IPS DF 4.7 (cell line): ENCODE measurements around the gene ZNF492.
"Not testable (repeated sequence)": the region's sequence is repeated elsewhere in the genome, so short reads cannot be mapped to it uniquely, and the experiment has no call there.

Experiments used
- DNase-seq: peaks from one replicate; pipeline ENCODE4 v3.0.0-alpha.2; 2013; ENCODE audit warnings: low spot score; ENCODE audit errors: extremely low read depth

ZNF492 gene

DNA sequence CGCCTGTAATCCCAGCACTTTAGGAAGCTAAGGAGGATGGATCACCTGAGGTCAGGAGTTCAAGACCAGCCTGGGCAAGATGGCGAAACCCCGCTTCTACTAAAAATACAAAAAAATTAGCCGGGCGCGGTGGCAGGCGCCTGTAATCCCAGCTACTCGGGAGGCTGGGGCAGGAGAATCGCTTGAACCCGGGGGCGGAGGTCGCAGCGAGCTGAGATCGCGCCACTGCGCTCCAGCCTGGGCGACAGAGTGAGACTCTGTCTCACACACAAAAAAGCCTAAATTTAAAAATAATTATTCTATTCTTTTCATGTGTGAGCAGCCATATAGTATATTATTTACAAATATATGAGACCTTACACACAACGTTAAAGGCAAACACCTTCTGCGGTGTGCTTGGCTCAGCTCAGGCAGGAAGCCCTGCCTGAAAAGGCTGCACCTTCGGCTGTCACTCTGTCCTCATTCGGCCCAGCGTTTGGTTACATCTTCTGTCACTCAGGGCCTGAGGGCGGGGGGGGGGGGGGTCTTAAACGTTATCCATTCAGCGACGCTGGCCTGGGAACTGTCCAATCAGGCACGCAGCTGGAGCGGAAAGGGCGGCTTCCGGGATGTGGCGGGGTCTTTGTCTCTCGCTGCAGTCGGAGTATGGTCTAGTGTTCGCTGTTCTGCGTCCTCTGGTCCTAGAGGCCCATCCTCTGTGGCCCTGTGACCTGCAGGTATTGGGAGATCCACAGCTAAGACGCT is at the start of gene ZNF492:
Gene ZNF492 (plus strand): TSS at position 619 of the 744 bp plus-strand sequence. CDS start 19,076 bp downstream, outside the sequence.
- DNase-seq: not testable (repeated sequence)

- DNase-seq: no peak
Observed at GRCh38 chr19:22595422-22595821, 38.7 kb upstream of the ZNF492 start.

- no peak for DNase-seq
Observed at GRCh38 chr19:22595918-22596341, 38.2 kb upstream of the ZNF492 start.

- no peak for DNase-seq
Observed at GRCh38 chr19:22600690-22601648, 33.2 kb upstream of the ZNF492 start.

- no peak for DNase-seq
Observed at GRCh38 chr19:22601906-22602630, 32.1 kb upstream of the ZNF492 start.

DNA sequence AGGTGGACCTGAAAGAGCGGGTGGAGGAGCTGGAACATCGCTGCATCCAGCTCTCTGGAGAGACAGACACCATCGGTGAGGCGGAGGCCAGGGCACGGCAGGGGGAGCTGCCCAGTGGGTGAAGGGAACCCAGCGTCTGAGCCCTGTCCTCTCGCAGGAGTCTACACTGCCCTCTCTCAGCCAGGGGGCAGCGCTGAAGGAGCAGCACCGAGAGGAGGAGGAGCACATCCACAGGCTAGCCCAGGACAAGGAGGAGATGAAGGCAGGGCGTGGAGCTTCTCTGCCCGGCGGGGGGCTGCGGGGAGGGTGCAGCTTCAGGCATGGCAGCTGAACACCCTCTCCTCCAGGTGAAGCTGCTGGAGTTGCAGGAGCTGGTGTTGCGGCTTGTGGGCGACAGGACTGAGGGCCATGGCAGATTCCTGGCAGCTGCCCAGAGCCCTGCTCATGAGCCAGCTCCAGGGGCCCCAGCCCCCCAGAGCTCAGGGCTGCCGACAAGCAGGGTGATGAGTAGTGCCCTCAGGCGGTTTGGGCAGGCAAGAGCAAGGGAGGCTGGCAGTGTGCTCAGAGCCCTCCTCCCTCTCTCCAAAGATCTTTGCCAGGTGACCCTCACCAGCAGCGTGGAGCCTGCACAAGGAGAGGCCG is 31.4 kb upstream of the ZNF492 start:
- DNase-seq: no peak

DNA sequence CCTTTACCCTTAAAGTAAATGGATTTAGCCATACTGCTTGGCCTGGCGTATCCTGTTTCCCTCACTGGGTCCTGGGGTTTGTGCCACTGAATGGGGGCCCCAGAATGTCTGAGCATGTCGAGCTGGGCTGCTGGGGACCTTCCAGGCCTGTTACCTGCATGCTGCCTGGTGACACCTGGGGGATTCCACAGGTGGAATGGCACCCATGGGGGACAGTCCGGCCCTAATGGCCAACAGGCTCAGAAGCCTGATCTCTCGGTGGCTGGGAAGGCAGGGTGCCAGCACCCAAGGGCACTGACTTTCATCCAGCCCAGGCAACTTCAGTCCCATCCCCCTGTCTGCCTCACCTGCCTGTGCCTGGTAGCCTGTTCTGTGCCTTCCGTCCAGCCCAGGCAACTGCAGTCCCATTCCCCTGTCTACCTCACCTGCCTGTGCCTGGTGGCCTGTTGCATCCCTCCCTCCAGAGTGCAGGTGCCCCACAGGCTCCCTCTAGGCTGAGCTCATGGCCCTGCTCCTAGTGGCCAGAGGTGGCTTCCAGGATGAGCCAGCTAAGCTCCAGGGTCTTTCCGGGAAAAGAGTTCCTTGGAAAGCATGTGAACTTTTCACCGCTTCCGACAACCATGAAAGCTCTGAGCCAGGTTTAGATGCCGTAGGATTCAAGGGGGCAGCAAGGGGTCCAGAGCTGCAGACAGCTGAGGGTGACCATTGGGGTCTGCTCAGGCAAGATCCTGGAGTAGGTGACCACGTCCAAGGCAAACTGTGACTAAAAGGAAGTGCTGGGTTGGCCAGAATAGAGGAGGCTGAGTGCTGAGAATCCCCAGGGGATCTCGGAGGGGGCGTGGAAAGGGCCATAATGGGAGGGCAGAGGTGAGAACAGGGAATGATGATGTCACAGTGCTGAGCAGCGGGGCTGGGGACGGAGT is 30.3 kb upstream of the ZNF492 start:
- DNase-seq: no peak

DNA sequence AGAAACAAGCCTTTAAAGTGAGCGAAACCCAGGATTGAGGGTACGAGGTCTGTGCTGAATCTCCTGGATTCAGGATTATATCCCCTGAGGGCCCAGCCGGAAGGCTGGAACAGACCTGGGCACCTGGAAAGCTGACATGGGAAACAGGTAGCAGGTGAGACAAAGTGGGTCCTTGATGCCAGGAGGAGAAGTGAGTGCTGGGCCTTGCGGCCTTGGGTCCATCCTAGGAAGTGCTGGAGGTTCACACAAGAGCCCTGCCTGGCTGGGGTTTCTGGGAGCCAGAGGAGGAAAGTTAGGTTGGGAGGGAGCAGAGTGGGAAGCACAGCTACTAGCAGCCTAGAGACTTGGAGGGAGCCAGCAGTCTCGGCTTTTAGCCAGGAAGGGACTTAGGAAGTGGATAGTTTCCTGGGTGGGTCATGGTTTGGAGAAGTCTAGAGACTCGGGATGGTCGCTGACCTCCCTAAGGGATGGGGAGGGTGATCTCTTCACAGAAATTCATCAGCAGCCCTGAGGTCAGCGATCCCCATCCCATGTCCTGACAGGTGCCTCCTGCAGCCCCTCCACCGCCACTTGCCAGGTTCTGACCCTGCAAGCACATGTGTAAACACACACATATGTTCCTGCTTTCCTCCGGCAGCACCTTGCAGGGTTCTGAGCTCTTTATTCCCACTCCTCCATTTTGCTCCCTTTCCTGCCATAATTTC is 29.4 kb upstream of the ZNF492 start:
- DNase-seq: no peak

GRCh38 chr19:22605275-22606211 is 28.6 kb upstream of the ZNF492 start:
- no peak for DNase-seq

GRCh38 chr19:22606212-22606553 is 27.9 kb upstream of the ZNF492 start:
- no peak for DNase-seq

DNA sequence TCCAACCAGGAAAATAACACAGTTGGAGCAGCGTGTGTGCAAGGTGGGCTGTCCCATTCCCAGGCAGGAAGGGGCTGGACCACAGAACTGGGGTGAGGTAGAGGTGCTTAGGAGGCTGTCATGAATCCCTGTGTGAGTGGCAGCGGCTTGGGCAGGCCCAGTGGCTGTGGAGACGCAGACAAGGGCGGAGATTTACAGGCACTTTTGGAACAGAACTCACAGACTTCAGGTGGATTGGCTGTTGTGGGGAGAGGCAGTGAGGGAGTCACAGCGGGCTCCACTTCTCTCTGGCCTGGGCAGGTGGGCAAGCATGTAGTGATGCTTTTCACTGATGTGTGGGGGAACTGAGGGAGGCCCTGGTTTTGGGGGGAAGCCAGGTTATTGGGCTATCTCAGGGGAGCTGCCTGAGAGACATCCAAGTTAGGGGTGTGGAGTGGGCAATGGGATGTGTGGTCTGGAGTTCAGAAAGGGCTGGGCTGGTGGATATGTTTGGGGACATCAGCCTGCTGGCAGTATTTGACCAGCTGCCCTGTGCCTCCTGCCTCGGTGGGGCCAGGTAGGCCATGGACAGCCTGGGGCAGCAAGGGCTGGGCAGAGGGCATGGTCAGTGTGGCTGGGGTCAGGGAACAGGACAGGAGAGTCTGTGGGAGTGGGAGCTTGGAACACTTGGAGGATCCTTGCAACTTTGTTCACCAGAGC is 27.0 kb upstream of the ZNF492 start:
- DNase-seq: no peak

DNA sequence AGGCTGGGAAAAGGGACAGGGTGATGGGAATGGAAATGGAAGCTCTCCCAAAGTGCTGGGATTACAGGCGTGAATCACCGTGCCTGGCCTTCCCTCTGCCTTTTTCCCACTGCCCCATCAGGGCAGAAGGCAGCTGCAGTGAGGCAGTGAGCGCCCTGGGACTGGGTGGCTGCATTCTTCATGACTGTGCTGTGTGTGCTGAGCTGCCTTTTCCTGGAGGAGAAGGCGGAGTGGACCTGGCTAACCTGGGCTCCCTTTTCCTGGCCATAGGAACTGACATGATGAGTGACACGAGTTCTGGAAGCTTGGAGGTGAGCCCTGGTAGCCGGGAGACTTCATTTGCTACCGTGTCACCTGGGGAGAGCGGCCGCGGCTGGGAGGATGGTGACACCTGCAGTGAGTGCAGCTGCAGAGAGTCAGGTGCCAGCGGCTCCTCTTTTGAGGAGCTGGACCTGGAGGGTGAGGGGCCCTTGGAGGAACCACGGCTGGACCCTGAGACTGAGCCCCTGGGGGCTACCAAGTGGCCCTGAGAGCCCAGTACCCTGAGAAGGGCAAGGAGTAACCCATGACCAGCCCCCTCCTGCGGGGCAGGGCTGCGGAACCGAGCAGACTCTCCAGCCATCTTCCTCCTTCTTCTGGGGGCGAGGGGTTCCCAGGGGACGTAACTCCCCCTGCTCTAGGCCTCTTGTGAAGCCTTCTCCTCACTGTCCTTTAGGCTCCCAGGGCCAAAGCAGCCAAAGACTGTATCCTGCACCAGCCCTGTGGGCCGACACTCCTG is 26.3 kb upstream of the ZNF492 start:
- no peak for DNase-seq

DNA sequence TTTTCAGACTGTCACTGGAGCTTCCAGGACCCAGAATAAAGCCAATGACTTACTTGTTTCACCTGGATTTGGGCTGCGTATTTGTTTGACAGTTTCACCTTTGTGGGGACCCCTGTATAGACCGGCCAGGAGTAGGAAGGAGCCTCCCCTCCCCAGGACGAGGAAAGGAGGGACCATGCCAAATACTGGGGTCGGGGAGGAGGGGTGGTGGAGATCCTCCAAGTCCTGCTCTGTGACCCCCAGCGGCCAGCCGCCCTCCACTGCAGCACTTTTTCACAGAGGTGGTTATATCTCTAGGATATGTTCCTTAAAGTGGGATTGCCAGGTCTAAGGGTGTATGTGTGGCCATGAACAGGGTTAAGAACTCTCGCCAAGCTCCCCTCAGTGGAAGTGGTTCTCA is 25.7 kb upstream of the ZNF492 start:
- DNase-seq: no peak

DNA sequence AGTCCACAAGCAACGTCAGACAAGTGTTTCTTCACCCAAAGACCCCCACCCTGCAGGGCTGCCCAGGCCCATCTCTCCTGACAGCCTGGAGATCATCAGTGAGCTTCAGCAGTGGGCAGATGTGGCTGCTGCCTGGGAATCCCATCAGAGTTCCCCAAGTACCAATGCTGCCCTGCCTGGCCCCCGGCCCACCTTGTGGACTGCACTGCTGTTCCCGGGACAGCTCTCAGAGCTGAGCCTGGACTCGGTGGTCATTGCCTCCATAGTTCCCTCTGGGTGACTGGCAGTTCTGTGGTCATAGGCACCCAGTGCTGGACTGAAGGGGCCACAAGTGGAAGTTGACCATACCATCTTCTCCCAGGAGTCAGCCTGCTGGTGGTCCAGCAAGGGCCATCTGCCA is 24.5 kb upstream of the ZNF492 start:
- no peak for DNase-seq

- DNase-seq: no peak
Observed at GRCh38 chr19:22610121-22610520, 24.0 kb upstream of the ZNF492 start.

- DNase-seq: no peak
Observed at GRCh38 chr19:22612316-22612715, 21.8 kb upstream of the ZNF492 start.

DNA sequence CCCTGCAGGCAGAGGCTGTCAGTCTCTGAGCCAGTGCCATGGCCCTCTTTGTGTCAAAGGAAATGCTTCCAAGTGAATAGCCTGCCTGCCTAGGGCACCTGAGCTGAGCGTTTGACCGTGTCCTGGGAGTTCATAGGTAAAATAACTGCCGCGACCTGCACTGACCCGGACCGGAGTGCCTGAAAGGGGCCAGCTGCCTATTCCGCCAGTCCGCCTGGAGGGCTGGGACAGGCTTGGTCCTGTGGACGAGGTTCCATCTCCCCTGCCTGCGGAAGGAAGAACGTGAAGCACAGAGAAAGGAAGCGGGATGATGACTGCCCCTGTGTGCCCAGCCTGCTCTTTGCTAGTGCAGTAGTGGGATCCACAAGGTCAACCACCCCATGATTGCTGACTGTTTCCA is 17.5 kb upstream of the ZNF492 start:
- DNase-seq: no peak
